HG03457 (cell line): ENCODE measurements around the gene MRPL24.

Source experiments
- ATAC-seq: cut with Tn5 transposase; IDR thresholded peaks from one replicate; pipeline ENCODE4 v1.9.1; 2021; ENCODE audit warnings: moderate number of reproducible peaks; ENCODE audit not compliant: unreplicated experiment

Gene MRPL24

DNA sequence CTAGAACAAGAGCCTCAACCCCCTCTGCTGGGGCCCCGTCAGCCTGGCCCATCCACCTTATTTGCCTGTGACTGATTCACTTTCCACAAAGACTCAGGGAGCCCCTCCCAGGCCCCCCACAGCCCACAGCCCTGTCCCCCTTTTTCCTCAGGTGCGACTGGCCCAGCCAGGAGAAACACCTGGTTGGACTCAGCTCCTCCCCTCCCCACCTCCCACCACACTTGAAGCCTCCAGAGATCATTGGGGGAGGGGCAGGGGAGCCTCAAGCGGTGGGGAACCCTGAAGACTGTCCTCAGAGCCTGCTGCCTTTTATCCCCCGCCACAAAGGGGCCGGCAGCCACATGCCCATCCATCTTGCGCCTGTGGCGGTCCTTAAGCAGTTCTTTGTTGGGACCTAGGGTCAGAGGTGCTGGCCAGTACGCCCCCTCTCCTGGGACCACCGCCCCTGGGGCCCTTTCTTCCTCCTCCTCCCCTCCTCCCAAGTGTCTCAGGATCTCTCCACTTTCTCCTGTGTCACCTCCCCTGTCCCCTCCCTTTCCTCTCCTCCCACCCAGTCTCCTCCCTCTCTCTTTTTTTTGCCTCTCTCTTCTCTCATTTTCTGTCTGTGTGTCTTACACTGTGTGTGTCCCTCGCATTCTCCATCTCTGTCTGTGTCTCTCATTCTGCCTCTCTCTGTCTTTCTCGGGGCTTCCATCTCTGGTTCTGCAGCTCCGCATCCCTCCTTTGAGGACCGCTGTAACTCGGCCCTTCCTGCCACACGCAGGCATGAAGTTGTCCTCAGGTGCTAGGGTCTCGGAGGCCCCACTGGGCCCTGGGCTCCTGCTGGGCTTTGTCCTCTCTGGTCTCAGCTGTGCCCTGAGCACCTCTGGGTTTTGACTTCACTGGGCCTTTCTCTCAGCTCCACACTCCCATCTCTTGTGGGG, 47.7 kb downstream of the MRPL24 start:
- ATAC-seq = no peak

DNA sequence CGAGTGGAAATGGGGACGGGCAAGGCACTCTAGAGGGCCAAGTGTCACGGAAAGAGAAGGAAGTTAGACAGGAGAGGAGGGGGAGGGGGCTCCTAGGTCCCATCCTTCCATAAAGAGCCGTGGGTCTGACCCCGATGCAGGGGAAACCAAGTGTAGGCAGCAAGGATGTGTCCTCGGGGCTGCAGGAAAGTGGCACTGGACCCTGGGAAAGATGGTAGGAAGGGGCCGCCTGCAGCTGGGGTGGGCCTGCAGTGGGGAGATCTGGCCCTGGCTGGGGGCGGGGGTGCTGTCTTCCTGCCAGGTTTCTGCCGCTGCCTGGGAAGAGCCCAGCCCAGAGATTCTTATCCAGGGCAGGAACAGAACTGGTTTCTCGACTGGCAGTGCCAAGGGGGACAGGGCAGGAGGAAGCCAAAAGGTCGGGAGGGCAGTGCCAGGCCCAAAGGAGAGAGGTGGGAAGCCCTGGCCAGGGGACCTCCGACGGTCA, 48.4 kb downstream of the MRPL24 start:
- ATAC-seq = no peak

DNA sequence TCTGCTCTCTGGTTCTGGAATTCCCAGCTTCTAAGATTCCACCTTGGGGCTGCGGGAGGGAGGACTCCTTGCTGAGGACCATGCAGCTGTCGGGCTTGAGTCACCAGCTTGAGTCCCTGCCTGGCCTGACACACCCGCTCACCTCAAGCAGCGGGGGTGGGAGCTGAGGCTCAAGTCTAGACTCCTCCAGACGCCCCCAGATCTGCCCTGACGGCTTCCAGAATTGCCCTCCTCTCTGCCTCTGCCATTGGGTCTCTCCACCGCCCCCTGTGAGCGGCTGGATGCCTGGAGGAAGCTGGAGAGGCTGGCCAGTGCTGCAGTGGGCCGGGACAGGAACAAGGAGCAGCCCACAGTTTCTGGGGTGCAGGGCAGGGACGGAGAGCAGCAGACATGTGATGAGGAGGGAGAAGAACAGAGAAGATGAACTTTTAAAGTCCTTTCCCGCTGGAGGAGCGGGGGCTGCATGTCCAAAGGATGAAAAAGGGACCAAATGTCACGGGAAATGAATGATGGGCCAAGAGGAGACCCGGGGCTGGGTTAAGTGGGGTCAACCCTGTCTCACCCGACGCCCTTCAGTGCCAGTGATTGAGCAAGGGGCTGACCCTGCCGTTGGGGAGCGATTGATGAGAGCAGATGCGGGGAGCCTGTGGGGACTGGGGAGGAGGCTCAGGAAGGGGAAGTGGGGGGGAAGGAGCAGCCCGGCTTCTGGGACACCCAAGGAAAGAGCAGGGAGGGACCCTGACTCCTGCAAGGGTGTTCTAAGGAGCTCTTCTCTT, 49.0 kb downstream of the MRPL24 start:
- no peak for ATAC-seq

DNA sequence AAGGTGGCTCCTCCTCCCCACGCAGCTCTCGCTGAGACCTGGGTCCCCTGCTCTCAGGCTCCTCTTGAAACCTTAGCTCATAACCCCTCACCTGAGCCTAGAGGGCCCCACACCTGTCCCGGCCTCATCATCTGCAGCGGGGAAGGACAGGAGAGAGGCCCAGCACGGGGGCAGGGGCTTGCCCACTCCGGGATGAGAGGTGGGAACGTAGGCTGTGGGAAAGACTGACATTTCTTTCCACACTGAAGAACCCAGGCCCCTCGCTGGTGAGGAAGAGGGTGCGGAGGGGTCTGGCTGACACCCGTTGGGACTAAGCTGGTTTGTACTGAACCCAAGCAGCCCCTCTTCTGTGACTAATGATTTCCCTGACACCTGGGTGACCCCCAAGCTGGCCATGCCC, 49.7 kb downstream of the MRPL24 start:
- ATAC-seq = no peak

DNA sequence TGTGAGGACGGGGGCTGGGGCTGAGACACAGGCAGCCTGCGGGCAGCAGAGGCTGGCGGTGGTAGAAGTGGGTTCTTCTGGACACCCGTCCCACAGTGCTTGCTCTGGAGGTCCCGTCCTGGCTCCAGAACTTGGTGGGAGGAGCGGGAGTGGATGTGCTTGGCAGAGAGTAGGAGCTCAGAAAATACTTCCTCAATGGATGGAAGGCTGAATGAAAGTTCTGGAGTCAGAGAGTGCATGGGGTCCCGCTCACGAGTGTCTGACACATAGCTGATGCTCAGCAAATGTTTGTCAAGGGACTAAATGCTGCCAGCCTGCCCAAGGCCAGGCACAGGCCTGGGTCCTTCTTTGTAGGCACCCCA, 50.2 kb downstream of the MRPL24 start:
- no peak for ATAC-seq

DNA sequence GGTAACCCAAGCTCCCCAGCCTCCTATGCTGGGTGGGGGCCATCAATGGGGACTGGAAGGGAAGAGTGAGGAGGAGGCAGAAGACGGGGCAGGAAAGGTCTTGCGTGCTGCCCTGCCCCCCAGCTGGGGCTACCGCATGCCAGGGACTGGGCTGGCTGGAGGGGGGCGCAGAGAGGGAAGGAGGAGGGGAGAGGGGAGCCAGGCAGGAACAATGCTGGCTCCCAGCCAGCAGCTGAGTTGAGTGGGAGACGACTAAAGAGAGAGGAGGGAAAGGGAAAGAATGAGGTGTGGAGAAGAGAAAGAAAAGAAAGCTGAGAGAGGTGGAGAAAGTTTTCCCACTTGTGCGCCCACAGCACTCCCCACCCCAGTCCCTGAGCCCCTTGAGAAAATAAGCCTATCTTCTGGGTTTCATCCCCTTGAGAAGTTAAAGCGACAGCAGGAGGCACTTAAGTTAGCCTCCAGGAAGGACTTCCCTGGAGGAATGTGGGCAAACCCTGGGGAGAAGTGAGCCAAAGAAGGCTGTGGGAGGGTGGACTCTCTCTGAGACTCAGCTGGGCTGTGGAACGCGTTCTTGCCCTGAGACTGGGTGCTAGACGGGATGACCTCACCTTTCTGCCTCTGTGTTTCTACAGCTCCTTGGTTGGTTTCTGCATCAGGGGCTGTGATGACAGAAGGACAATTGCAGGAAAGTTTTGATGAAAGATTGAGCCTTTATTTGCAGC, 50.8 kb downstream of the MRPL24 start:
- ATAC-seq = no peak

DNA sequence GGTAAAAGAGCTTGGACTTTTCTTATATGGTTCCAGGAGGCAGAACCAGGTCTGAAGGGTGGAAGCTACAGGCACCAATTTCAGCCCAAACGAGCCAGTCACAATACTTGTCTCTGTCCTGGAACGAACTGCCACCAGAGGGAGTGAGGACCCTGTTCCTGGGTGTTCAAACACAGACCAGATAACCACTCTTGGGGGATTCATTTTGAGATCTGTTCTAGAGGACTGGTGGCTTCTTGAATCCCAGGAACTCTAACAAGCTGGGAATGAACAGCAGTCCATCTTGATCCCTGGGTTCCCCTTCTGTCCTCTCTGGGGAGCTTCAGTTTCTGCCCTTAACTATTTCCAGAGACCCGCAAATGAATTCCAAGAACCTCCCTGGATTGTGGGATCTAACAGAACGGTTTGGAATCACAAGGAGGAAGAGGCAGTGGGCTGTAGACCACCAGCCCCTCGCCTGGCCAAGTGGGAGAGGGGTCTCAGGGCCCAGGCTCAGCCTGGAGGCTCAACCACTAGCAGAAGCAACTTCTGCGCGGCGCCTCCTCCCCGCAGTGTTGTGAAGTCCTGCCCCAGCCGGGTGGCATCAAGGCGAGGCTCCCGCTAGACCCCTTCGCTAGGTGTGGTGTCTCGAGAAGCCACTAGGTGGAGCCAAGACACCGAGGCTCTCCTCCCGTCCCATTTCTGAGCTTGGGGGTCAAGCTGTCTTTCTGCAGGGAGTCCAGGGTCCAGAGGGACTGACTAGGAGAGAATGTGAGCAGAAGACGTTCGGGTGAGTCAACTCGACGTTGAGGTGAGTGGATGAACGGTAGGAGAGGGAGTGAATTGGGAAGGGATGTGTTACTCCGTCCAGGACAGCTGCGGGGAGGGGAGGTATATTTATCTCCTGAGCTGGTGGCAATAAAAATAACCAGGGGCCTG, 51.6 kb downstream of the MRPL24 start:
- ATAC-seq = peak; percentile 63
